Fibroblast of skin of left biceps (primary cell): ENCODE results near the gene CDH4.
"Not testable (repeated sequence)": the region's sequence is repeated elsewhere in the genome, so short reads cannot be mapped to it uniquely, and the experiment has no call there.

Experiments used
- DNase-seq, 2 experiments: peaks; one replicate each; pipeline ENCODE4 v3.0.0-alpha.2; 2013; ENCODE audit warnings: low read depth in 2 of 2

Gene CDH4

GRCh38 chr20:61253640-61254511 lies 1.8 kb downstream of the CDH4 start:
- DNase-seq = no peak

- no peak for DNase-seq
Measured at GRCh38 chr20:61254881-61255626, 3.0 kb downstream of the CDH4 start.

GRCh38 chr20:61256365-61256764 lies 4.3 kb downstream of the CDH4 start:
- DNase-seq = no peak

GRCh38 chr20:61256824-61257223 lies 4.8 kb downstream of the CDH4 start:
- no peak for DNase-seq

GRCh38 chr20:61257611-61258010 lies 5.5 kb downstream of the CDH4 start:
- no peak for DNase-seq

GRCh38 chr20:61259741-61260140 lies 7.7 kb downstream of the CDH4 start:
- no peak for DNase-seq

- DNase-seq = no peak
Measured at GRCh38 chr20:61260905-61261304, 8.8 kb downstream of the CDH4 start.

- no peak for DNase-seq
Measured at GRCh38 chr20:61262036-61262435, 10.0 kb downstream of the CDH4 start.

- DNase-seq = no peak
Measured at GRCh38 chr20:61262514-61262913, 10.5 kb downstream of the CDH4 start.

GRCh38 chr20:61263084-61263695 lies 11.1 kb downstream of the CDH4 start:
- DNase-seq = no peak

- DNase-seq = no peak
Measured at GRCh38 chr20:61263938-61264337, 11.9 kb downstream of the CDH4 start.

- DNase-seq = no peak
Measured at GRCh38 chr20:61267241-61267640, 15.2 kb downstream of the CDH4 start.

GRCh38 chr20:61268024-61268423 lies 16.0 kb downstream of the CDH4 start:
- no peak for DNase-seq

- DNase-seq = no peak
Measured at GRCh38 chr20:61271312-61272231, 19.5 kb downstream of the CDH4 start.

- not testable (repeated sequence) for DNase-seq
Measured at GRCh38 chr20:61273024-61273423, 21.0 kb downstream of the CDH4 start.

- DNase-seq = not testable (repeated sequence)
Measured at GRCh38 chr20:61273666-61274065, 21.6 kb downstream of the CDH4 start.

GRCh38 chr20:61274326-61274725 lies 22.3 kb downstream of the CDH4 start:
- no peak for DNase-seq

- no peak for DNase-seq
Measured at GRCh38 chr20:61278296-61278695, 26.2 kb downstream of the CDH4 start.

- no peak for DNase-seq
Measured at GRCh38 chr20:61279621-61280150, 27.6 kb downstream of the CDH4 start.

- DNase-seq = no peak
Measured at GRCh38 chr20:61280217-61280980, 28.3 kb downstream of the CDH4 start.
